CD14-positive monocyte (primary cell): ENCODE measurements around the gene PDXP. TPM values are rescaled to one million over a fixed set of nuclear protein-coding genes. Genes with fewer than 3 reads are reported as not detected.
A peak's percentile ranks its signal among the peaks of the same experiment; 100 is the strongest.

Experiments
- DNase-seq, 3 donors: peaks; one replicate each; pipeline ENCODE4 v3.0.0-alpha.2; 2011 to 2022
- H2AFZ ChIP-seq: 2 replicates; pipeline ENCODE4 v1.6.0; 2012; ENCODE audit warnings: mild to moderate bottlenecking, low read depth, low read length, inconsistent platforms; ENCODE audit not compliant: insufficient read depth, poor library complexity, severe bottlenecking
- H3K27ac ChIP-seq, 2 donors: 1 replicate in 1 of 2; 2 replicates in 1 of 2; pipeline ENCODE4 v1.5.1; 2012 to 2013; ENCODE audit warnings: low read length in 2 of 2, control low read depth in 1 of 2, inconsistent platforms in 1 of 2, low read depth in 1 of 2, mild to moderate bottlenecking in 1 of 2
- H3K27me3 ChIP-seq, 2 donors: one replicate each; pipeline versions ENCODE4 v1.6.0 to v1.6.1; 2011 to 2013; ENCODE audit warnings: low read length in 2 of 2; ENCODE audit not compliant: control insufficient read depth in 2 of 2, insufficient read depth in 2 of 2
- H3K36me3 ChIP-seq, 2 donors: replicated peaks in 1 of 2; 1 replicate in 1 of 2; 2 replicates in 1 of 2; pipeline versions ENCODE4 v1.5.1 to v1.6.1; 2012 to 2013; ENCODE audit warnings: low read length in 2 of 2, control low read depth in 1 of 2, inconsistent platforms in 1 of 2, mild to moderate bottlenecking in 1 of 2; ENCODE audit not compliant: insufficient read depth in 2 of 2, control insufficient read depth in 1 of 2
- H3K4me1 ChIP-seq, 2 donors: 1 replicate in 1 of 2; 2 replicates in 1 of 2; pipeline versions ENCODE4 v1.5.1 to v1.6.1; 2012 to 2013; ENCODE audit warnings: low read length in 2 of 2, control low read depth in 1 of 2, inconsistent platforms in 1 of 2, mild to moderate bottlenecking in 1 of 2, moderate library complexity in 1 of 2; ENCODE audit not compliant: insufficient read depth in 2 of 2, control insufficient read depth in 1 of 2
- H3K4me2 ChIP-seq: replicated peaks from 2 replicates; pipeline ENCODE3; 2012; ENCODE audit warnings: low read length, moderate library complexity, mild to moderate bottlenecking; ENCODE audit not compliant: poor library complexity, severe bottlenecking; ENCODE audit errors: extremely low read depth
- H3K4me3 ChIP-seq, 3 experiments: fragments of 200-600 bp in 1 of 3; sonication (generic) in 1 of 3; replicated peaks in 1 of 3; 1 replicate in 2 of 3; 2 replicates in 1 of 3; pipeline ENCODE4 v1.5.1; 2011 to 2013; ENCODE audit warnings: low read length in 3 of 3, mild to moderate bottlenecking in 3 of 3, control low read depth in 2 of 3, low read depth in 2 of 3, inconsistent platforms in 1 of 3, moderate library complexity in 1 of 3
- H3K79me2 ChIP-seq: 2 replicates; pipeline ENCODE4 v1.6.0; 2012; ENCODE audit warnings: mild to moderate bottlenecking, control low read depth, inconsistent platforms, low read length, moderate library complexity; ENCODE audit not compliant: insufficient read depth
- H3K9ac ChIP-seq: 2 replicates; pipeline ENCODE4 v1.6.0; 2017; ENCODE audit warnings: low read length, mild to moderate bottlenecking; ENCODE audit not compliant: insufficient read depth, poor library complexity, severe bottlenecking
- H3K9me3 ChIP-seq, 2 donors: replicated peaks in 1 of 2; 1 replicate in 1 of 2; 2 replicates in 1 of 2; pipeline versions ENCODE4 v1.5.1 to v1.6.1; 2012 to 2013; ENCODE audit warnings: low read length in 2 of 2, control low read depth in 1 of 2; ENCODE audit not compliant: control insufficient read depth in 1 of 2, insufficient read depth in 1 of 2
- H4K20me1 ChIP-seq: 2 replicates; pipeline ENCODE4 v1.6.0; 2012; ENCODE audit warnings: mild to moderate bottlenecking, low read length, control low read depth, moderate library complexity; ENCODE audit not compliant: insufficient read depth
- H3K27ac Mint-ChIP-seq, 7 donors: one replicate each; pipeline ENCODE4 v1.8.0; 2020; ENCODE audit warnings: mild to moderate bottlenecking in 7 of 7, mixed read lengths in 7 of 7, moderate library complexity in 6 of 7, inconsistent platforms in 2 of 7
- H3K27me3 Mint-ChIP-seq, 3 donors: one replicate each; pipeline ENCODE4 v1.8.0; 2021 to 2022; ENCODE audit warnings: low read depth in 3 of 3, mild to moderate bottlenecking in 3 of 3, mixed read lengths in 3 of 3, moderate library complexity in 3 of 3, inconsistent platforms in 1 of 3
- H3K36me3 Mint-ChIP-seq, 2 donors: one replicate each; pipeline ENCODE4 v1.8.0; 2020; ENCODE audit warnings: mixed read lengths in 2 of 2, inconsistent platforms in 1 of 2, mild to moderate bottlenecking in 1 of 2
- H3K4me1 Mint-ChIP-seq: one replicate; pipeline ENCODE4 v1.8.0; 2020; ENCODE audit warnings: mild to moderate bottlenecking, mixed read lengths
- H3K4me3 Mint-ChIP-seq, 2 donors: one replicate each; pipeline ENCODE4 v1.8.0; 2020; ENCODE audit warnings: mild to moderate bottlenecking in 2 of 2, mixed read lengths in 2 of 2, moderate library complexity in 1 of 2
- H3K9me3 Mint-ChIP-seq, 7 donors: one replicate each; pipeline ENCODE4 v1.8.0; 2020 to 2022; ENCODE audit warnings: mixed read lengths in 7 of 7, mild to moderate bottlenecking in 6 of 7, moderate library complexity in 6 of 7, inconsistent platforms in 2 of 7
- WGBS: methylation state at CpG from one replicate; pipeline ENCODE4 v1.1.5; 2013; ENCODE audit warnings: missing lambda C conversion rate; ENCODE audit not compliant: insufficient coverage; 5-methylcytosine and 5-hydroxymethylcytosine counted together
- intact Hi-C, 2 donors: fragments of 100-400 bp; cut with micrococcal nuclease; formaldehyde crosslinking; loops; one replicate each; pipeline versions ENCODE4 v1.15.0 to v1.15.1; 2023
- polyA plus RNA-seq, 3 donors: library from polyadenylated mRNA; depleted of rRNA in 1 of 3; unstranded in 2 of 3; stranded (reverse) in 1 of 3; fragments of 300-500 nt in 2 of 3; fragments of >200 nt in 1 of 3; fragmentation: Illumina TruSeq in 2 of 3; gene quantifications; 1 replicate in 2 of 3; 2 replicates in 1 of 3; pipeline ENCODE4 v1.2.3, GENCODE V29; 2012 to 2021
- TF ChIP-seq, protein P1 (sequence below): fragments of 200-600 bp; IDR thresholded peaks from one replicate; pipeline ENCODE4 v1.8.0; 2022; ENCODE audit warnings: antibody characterized with exemption, mild to moderate bottlenecking

PDXP gene
- polyA plus RNA-seq, 3 donors = 1.0 to 4.7 (median 4.3) TPM

DNA sequence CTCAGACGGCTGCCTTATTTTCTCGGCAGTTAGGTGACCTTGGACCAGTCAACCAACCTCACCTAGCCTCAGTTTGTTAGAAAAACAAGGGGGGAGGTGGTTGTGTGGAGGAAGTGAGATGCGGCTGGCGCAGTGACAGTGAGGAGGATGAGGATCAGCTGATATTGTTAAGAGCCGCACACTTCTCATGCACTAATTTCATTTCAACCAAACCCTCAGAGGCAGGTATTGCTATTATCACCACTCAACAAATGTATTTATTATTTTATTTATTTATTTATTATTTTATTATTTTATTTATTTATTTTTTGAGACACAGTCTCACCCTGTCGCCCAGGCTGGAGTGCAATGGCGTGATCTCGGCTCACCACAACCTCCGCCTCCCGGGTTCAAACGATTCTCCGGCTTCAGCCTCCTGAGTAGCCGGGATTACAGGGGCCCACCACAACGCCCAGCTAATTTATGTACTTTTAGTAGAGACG lies 19.0 kb downstream of the PDXP start:
- peak overlapping the region; percentile 78 to 96 for H3K4me3 Mint-ChIP-seq
- WGBS = 68% methylated on average over 7 of the region's 15 CpGs
- peaks cover 55% of the 10 kb centered on the region for H3K79me2 ChIP-seq
- TF ChIP-seq, protein P1, sequence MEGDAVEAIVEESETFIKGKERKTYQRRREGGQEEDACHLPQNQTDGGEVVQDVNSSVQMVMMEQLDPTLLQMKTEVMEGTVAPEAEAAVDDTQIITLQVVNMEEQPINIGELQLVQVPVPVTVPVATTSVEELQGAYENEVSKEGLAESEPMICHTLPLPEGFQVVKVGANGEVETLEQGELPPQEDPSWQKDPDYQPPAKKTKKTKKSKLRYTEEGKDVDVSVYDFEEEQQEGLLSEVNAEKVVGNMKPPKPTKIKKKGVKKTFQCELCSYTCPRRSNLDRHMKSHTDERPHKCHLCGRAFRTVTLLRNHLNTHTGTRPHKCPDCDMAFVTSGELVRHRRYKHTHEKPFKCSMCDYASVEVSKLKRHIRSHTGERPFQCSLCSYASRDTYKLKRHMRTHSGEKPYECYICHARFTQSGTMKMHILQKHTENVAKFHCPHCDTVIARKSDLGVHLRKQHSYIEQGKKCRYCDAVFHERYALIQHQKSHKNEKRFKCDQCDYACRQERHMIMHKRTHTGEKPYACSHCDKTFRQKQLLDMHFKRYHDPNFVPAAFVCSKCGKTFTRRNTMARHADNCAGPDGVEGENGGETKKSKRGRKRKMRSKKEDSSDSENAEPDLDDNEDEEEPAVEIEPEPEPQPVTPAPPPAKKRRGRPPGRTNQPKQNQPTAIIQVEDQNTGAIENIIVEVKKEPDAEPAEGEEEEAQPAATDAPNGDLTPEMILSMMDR = no peak
- H3K27me3 ChIP-seq = no peaks in the 10 kb centered on the region
- H3K4me3 ChIP-seq = peak overlapping the region; percentile 62 to 98 (median 76)
- peak overlapping the region; percentile 100 for H3K4me2 ChIP-seq
- H3K4me1 Mint-ChIP-seq = peaks cover 47% of the 10 kb centered on the region
- peak overlapping the region; percentile 91 to 99 (median 95) for H3K27ac Mint-ChIP-seq
- H3K4me1 ChIP-seq = peaks cover 67 to 72% of the 10 kb centered on the region in 2 donors
- H3K9me3 ChIP-seq = no peaks in the 10 kb centered on the region
- H3K36me3 Mint-ChIP-seq = peaks cover 13 to 33% of the 10 kb centered on the region in 2 donors
- intact Hi-C loops = loop anchor here in 1 of 2 donors (2.0 to 10.0 kb wide), 4 partner anchors 19 to 167 kb away; partner anchors contain the start of genes ANKRD54, EIF3L, GGA1 and PDXP
- no peaks in the 10 kb centered on the region for H3K27me3 Mint-ChIP-seq
- peaks cover 52% of the 10 kb centered on the region for H4K20me1 ChIP-seq
- peak overlapping the region; percentile 88 for H3K9ac ChIP-seq
- H3K27ac ChIP-seq = peak overlapping the region; percentile 80 to 91
- no peak for DNase-seq
- H3K9me3 Mint-ChIP-seq = no peaks in the 10 kb centered on the region
- peak overlapping the region; percentile 65 for H2AFZ ChIP-seq
- peaks cover 18 to 22% of the 10 kb centered on the region in 2 donors for H3K36me3 ChIP-seq

DNA sequence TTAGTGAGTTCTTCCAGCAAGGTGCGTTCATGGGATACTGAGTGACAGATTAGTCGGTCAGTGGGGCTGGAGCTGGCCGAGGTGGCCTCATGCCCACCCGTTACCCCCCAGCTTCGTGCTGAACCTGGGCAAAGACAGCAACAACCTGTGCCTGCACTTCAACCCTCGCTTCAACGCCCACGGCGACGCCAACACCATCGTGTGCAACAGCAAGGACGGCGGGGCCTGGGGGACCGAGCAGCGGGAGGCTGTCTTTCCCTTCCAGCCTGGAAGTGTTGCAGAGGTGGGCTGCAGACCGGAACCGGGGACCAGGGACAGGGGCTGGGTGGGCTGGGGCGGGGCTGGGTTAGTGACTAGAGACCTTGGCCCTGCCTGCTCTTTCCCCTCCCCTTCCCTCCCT lies 19.8 kb downstream of the PDXP start:
- DNase-seq = no peak
- Histone ChIP-seq H3K27me3 (no peaks in the 10 kb centered on the region), H4K20me1 (peaks cover 52% of the 10 kb centered on the region), H3K9ac (no peak overlapping the region), H3K9me3 (no peaks in the 10 kb centered on the region), H3K27ac (peak overlapping the region; percentile 26 to 43), H3K4me2 (peak overlapping the region; percentile 100), H3K36me3 (peaks cover 18 to 22% of the 10 kb centered on the region in 2 donors), H3K79me2 (peaks cover 47% of the 10 kb centered on the region), H2AFZ (no peak overlapping the region), H3K4me1 (peaks cover 60 to 64% of the 10 kb centered on the region in 2 donors), H3K4me3 (no peak overlapping the region)
- intact Hi-C loops = loop anchor here in 1 of 2 donors (10.0 kb wide), 2 partner anchors 66 to 166 kb away; partner anchors contain the start of genes ANKRD54 and EIF3L
- H3K27ac Mint-ChIP-seq = peak overlapping the region; percentile 76 to 92 (median 87)
- no peaks in the 10 kb centered on the region for H3K9me3 Mint-ChIP-seq
- H3K27me3 Mint-ChIP-seq = no peaks in the 10 kb centered on the region
- TF ChIP-seq, protein P1 = no peak
- H3K4me3 Mint-ChIP-seq = no peak overlapping the region
- peaks cover 39% of the 10 kb centered on the region for H3K4me1 Mint-ChIP-seq
- H3K36me3 Mint-ChIP-seq = peaks cover 13 to 33% of the 10 kb centered on the region in 2 donors
- 76% methylated on average over 5 of the region's 18 CpGs for WGBS
